Loucy (cell line): ENCODE results near the gene NOC2L.

ENCODE experiments used
- H2AFZ ChIP-seq: fragments of 200-600 bp; sonication (generic); 2 replicates; pipeline ENCODE4 v1.6.0; 2016; ENCODE audit warnings: antibody characterized with exemption, mild to moderate bottlenecking, low read length, moderate library complexity
- H3F3A ChIP-seq: fragments of 200-600 bp; 2 replicates; pipeline ENCODE4 v1.6.0; 2016; ENCODE audit warnings: antibody characterized with exemption, low read depth, mild to moderate bottlenecking
- H3K27me3 ChIP-seq: fragments of 200-600 bp; sonication (generic); 2 replicates; pipeline ENCODE4 v1.6.1; 2014; ENCODE audit warnings: low read length, mild to moderate bottlenecking; ENCODE audit not compliant: insufficient read depth, poor library complexity, severe bottlenecking
- H3K36me3 ChIP-seq: fragments of 200-600 bp; sonication (generic); 2 replicates; pipeline ENCODE4 v1.6.1; 2016; ENCODE audit warnings: low read length; ENCODE audit not compliant: insufficient read depth
- H3K4me1 ChIP-seq: fragments of 200-600 bp; sonication (generic); 2 replicates; pipeline ENCODE4 v1.5.1; 2014; ENCODE audit warnings: low read length, mild to moderate bottlenecking; ENCODE audit not compliant: insufficient read depth, poor library complexity, severe bottlenecking
- H3K4me2 ChIP-seq: fragments of 200-600 bp; sonication (generic); 2 replicates; pipeline ENCODE4 v1.6.0; 2014; ENCODE audit warnings: antibody characterized with exemption, low read length, low read depth, mild to moderate bottlenecking; ENCODE audit not compliant: poor library complexity, severe bottlenecking
- H3K4me3 ChIP-seq: fragments of 200-600 bp; sonication (generic); 2 replicates; pipeline ENCODE4 v1.5.1; 2014; ENCODE audit warnings: low read length, mild to moderate bottlenecking, mixed read lengths; ENCODE audit not compliant: poor library complexity, severe bottlenecking
- H3K79me2 ChIP-seq: fragments of 200-600 bp; sonication (generic); 2 replicates; pipeline ENCODE4 v1.6.1; 2014; ENCODE audit warnings: low read length; ENCODE audit not compliant: insufficient read depth
- H3K9ac ChIP-seq: fragments of 200-600 bp; sonication (generic); 2 replicates; pipeline ENCODE4 v1.6.0; 2014; ENCODE audit warnings: mild to moderate bottlenecking, low read depth, low read length, moderate library complexity; ENCODE audit not compliant: poor library complexity, severe bottlenecking
- H3K9me2 ChIP-seq: fragments of 200-600 bp; sonication (generic); replicated peaks from 2 replicates; pipeline ENCODE4 v1.6.1; 2016; ENCODE audit warnings: low read depth, low read length, mixed read lengths
- H3K9me3 ChIP-seq: fragments of 200-600 bp; sonication (generic); 2 replicates; pipeline ENCODE4 v1.6.1; 2014; ENCODE audit warnings: mild to moderate bottlenecking, antibody characterized with exemption, low read length, low read depth; ENCODE audit not compliant: insufficient read depth
- H4K20me1 ChIP-seq: fragments of 200-600 bp; sonication (generic); 2 replicates; pipeline ENCODE4 v1.6.0; 2014; ENCODE audit warnings: antibody characterized with exemption, low read length, mild to moderate bottlenecking; ENCODE audit not compliant: insufficient read depth, poor library complexity, severe bottlenecking
- EZH2phosphoT487 ChIP-seq: fragments of 200-600 bp; IDR thresholded peaks from 2 replicates; pipeline ENCODE4 v1.6.1; 2018; ENCODE audit warnings: antibody characterized with exemption, mild to moderate bottlenecking, moderate library complexity, borderline replicate concordance
- TF ChIP-seq, protein P1 (sequence below): fragments of 200-600 bp; sonication (generic); conservative IDR thresholded peaks from 2 replicates; pipeline ENCODE4 v1.5.1; 2014; ENCODE audit warnings: mild to moderate bottlenecking, antibody characterized with exemption, low read length

NOC2L gene

DNA sequence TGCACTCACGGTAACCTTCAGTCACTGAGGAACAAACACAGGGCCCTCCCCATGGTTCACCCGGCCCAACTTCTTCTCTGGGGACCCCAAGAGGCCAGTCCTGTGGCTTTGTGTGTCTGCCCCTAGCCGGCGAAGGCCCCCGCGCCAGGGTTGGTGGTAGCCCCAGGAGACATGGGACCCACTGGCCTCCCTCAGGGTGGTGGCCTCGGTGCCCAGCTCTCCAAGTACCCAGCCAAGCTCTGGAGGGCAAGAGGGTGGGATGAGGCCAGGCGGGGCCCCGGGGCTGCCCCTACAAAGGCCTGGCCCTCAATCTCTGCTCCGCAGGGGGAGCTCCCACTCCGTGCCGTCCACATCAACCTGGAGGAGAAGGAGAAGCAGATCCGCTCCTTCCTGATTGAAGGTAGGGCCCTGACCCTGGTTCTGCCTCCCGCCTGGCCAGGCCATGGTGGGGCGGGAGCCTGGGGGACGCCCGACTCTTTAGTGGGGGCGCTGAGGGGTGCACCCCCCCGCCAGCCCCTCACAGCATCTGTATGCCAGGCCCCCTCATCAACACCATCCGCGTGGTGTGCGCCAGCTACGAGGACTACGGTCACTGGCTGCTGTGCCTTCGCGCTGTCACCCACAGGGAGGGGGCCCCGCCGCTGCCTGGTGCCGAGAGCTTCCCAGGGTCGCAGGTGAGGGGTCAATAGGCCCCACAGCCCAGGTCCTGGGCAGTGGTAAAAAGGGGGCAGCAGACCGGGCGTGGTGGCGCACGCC lies 12.9 kb upstream of the NOC2L start:
- Histone ChIP-seq H3F3A (no peaks in the 10 kb centered on the region), H3K9me2 (no peaks in the 10 kb centered on the region), H3K4me3 (no peak overlapping the region), H3K9me3 (no peaks in the 10 kb centered on the region), H3K9ac (no peak overlapping the region), H4K20me1 (no peaks in the 10 kb centered on the region), H3K36me3 (no peaks in the 10 kb centered on the region), H3K79me2 (no peaks in the 10 kb centered on the region), H3K4me2 (no peak overlapping the region), H3K27me3 (no peaks in the 10 kb centered on the region), H3K4me1 (peaks cover 12% of the 10 kb centered on the region), H2AFZ (no peak overlapping the region)
- TF ChIP-seq EZH2phosphoT487: no peak
- TF ChIP-seq, protein P1, sequence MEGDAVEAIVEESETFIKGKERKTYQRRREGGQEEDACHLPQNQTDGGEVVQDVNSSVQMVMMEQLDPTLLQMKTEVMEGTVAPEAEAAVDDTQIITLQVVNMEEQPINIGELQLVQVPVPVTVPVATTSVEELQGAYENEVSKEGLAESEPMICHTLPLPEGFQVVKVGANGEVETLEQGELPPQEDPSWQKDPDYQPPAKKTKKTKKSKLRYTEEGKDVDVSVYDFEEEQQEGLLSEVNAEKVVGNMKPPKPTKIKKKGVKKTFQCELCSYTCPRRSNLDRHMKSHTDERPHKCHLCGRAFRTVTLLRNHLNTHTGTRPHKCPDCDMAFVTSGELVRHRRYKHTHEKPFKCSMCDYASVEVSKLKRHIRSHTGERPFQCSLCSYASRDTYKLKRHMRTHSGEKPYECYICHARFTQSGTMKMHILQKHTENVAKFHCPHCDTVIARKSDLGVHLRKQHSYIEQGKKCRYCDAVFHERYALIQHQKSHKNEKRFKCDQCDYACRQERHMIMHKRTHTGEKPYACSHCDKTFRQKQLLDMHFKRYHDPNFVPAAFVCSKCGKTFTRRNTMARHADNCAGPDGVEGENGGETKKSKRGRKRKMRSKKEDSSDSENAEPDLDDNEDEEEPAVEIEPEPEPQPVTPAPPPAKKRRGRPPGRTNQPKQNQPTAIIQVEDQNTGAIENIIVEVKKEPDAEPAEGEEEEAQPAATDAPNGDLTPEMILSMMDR: no peak

DNA sequence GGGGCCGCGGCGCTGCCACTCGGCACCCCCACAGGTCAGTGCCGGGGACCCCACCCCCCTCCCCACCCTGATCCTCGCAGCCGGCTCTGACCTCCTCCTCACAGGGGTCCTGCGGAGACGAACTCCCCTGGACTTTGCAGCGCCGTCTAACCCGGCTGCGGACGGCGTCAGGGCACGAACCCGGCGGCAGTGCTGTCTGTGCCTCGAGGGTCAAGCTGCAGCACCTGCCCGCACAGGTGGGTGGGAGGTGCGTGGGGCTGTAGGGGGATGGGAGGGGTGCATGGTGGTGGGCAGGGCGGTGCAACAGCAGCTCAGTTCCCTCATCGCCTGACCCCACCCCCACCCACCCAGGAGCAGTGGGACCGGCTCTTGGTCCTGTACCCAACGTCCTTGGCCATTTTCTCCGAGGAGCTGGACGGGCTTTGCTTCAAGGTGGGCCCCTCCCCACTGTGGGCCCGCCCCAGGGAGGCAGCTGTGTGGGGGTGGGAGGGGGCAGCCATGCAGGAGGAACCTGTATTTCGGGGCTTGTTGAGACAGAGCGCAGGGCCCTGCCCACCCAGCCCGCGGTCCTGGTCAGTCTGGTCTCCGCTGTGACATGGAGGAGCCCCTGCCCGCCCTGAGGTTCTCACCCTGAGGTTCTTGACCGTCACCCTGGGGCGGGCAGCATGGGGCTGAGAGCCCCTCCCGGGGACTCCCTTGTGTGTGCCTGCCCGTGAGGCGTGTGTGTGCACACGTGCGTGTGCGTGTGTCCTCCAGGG lies 12.1 kb upstream of the NOC2L start:
- Histone ChIP-seq H3K36me3 (no peaks in the 10 kb centered on the region), H4K20me1 (no peaks in the 10 kb centered on the region), H3K9me3 (no peaks in the 10 kb centered on the region), H3F3A (no peaks in the 10 kb centered on the region), H3K9me2 (no peaks in the 10 kb centered on the region), H3K4me1 (peaks cover 19% of the 10 kb centered on the region), H3K79me2 (no peaks in the 10 kb centered on the region), H2AFZ (no peak overlapping the region), H3K27me3 (no peaks in the 10 kb centered on the region), H3K9ac (no peak overlapping the region), H3K4me2 (no peak overlapping the region), H3K4me3 (no peak overlapping the region)
- TF ChIP-seq, protein P1: no peak
- TF ChIP-seq EZH2phosphoT487: no peak

GRCh38 chr1:970242-970972 lies 11.4 kb upstream of the NOC2L start:
- H3K27me3 ChIP-seq: no peaks in the 10 kb centered on the region
- H3K4me3 ChIP-seq: no peak overlapping the region
- H3K36me3 ChIP-seq: no peaks in the 10 kb centered on the region
- H2AFZ ChIP-seq: no peak overlapping the region
- no peaks in the 10 kb centered on the region for H3F3A ChIP-seq
- no peaks in the 10 kb centered on the region for H3K79me2 ChIP-seq
- no peak overlapping the region for H3K4me2 ChIP-seq
- no peak overlapping the region for H3K9ac ChIP-seq
- H3K9me3 ChIP-seq: no peaks in the 10 kb centered on the region
- no peaks in the 10 kb centered on the region for H4K20me1 ChIP-seq
- peaks cover 16% of the 10 kb centered on the region for H3K4me1 ChIP-seq
- H3K9me2 ChIP-seq: no peaks in the 10 kb centered on the region
- TF ChIP-seq, protein P1: no peak
- TF ChIP-seq EZH2phosphoT487: no peak
